Measurements from ENCODE around the gene SEC16A.

SEC16A gene

GRCh38 chr9:136518623-136519022, 35.8 kb upstream of the SEC16A start:
- in situ Hi-C loops (cut with MboI; ENCODE audit: low sequenced_read_pairs) = no loop called here

- in situ Hi-C loops (cut with MboI; ENCODE audit: low sequenced_read_pairs) = no loop called here
Observed at GRCh38 chr9:136517950-136518349, 35.1 kb upstream of the SEC16A start.

- in situ Hi-C loops (cut with MboI; ENCODE audit: low sequenced_read_pairs) = no loop called here
Observed at GRCh38 chr9:136517012-136517743, 34.3 kb upstream of the SEC16A start.

GRCh38 chr9:136516191-136516654, 33.4 kb upstream of the SEC16A start:
- in situ Hi-C loops (cut with MboI; ENCODE audit: low sequenced_read_pairs) = no loop called here

DNA sequence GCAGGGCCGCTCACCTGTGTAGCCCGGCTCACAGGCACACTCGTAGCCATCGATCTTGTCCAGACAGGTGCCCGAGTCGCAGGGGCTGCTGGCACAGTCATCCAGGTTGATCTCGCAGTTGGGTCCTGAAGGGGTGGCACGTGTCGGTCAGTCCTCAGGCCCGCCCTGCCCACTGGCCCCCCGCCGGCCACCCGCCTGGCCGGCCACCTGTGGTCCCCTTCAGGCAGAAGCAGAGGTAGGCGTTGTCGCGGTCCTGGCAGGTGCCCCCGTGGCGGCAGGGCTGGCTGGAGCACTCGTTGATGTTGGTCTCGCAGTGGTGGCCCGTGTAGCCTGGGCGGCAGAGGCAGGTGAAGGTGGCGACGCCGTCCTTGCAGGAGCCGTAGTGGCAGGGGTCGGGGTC, 32.4 kb upstream of the SEC16A start:
- in situ Hi-C loops (cut with MboI; ENCODE audit: low sequenced_read_pairs) = no loop called here

GRCh38 chr9:136514022-136514714, 31.3 kb upstream of the SEC16A start:
- in situ Hi-C loops (cut with MboI; ENCODE audit: low sequenced_read_pairs) = no loop called here

DNA sequence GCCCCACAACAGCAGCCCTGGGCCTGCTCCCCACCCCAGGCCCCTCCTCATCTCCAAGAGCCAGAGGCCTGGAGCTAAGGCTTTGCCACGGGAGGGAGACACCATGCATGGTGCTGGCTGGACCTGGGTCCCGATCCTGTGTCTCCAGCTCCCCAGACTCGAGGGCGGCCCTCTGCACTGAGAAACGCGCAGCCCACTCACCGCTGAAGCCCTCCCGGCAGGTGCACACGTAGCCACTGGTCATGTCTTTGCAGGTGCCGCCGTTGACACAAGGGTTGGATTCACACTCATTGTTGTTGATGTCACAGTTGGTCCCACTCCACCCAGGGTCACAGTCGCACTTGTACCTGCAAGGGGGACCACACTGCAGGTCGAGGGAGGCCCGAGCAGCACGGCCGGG, 30.4 kb upstream of the SEC16A start:
- in situ Hi-C loops (cut with MboI; ENCODE audit: low sequenced_read_pairs) = no loop called here

DNA sequence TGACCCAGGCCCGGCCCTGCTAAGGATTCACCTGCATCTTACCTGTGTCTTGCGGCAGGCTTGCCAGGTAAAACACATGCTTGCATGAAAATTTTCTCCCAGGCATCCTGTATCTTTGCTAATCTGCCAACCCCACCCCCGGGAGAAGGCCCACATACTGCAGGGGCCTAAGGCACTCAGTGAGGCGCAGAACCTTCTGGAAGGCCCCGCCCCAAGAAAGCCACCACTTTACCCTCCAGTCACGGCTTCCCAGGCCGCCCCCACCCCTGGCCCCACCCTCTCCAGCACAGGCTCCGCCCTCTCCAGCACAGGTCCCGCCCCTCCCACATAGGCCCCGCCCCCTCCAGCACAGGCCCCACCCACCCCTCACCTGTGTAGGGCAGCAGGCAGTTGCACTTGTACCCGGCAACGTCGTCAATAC, 29.8 kb upstream of the SEC16A start:
- in situ Hi-C loops (cut with MboI; ENCODE audit: low sequenced_read_pairs) = no loop called here

DNA sequence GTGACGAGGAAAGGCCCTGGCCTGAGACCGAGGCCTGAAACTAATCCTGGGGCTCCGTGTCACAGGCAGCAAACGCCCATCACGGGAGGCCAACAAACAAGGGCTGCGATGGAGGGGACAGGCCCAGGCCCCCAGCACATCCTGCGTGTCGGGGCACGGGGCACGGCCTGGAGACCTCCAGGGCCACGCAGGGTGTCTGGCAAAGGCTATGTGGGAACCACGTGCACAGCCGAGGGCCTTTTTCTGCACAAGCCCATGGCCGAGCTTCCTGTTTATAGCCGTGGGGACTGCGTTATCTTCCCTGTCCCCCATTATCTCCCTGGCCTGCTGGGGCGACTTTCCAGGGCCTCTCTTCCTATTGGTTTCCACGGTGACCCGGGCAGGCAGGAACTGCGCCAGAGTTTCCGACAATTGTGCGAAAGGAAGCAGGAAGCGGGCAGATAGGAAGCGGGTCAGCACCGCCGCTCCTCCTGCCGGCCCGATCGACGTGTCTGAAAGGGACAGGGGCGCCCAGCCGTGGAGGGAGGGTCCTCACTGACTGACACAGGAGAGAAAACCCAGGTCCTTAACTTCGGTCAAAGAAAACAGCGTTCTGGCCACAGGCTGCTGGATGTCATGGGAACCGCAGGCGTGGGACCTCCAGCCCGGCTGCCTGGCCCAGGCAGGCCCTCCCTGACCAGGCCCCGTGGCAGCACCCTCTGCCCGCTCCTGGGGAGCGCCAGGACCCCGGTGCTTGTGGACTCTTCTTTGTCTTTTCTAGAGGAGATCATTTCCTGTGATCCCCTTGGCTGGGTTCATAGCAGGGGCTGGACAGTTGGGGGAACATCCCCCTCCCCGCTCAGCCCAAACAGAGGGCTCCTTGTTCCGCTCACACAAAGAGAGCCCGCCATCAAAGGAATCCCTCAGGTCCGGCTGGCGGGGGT, 29.1 kb upstream of the SEC16A start:
- in situ Hi-C loops (cut with MboI; ENCODE audit: low sequenced_read_pairs) = no loop called here

DNA sequence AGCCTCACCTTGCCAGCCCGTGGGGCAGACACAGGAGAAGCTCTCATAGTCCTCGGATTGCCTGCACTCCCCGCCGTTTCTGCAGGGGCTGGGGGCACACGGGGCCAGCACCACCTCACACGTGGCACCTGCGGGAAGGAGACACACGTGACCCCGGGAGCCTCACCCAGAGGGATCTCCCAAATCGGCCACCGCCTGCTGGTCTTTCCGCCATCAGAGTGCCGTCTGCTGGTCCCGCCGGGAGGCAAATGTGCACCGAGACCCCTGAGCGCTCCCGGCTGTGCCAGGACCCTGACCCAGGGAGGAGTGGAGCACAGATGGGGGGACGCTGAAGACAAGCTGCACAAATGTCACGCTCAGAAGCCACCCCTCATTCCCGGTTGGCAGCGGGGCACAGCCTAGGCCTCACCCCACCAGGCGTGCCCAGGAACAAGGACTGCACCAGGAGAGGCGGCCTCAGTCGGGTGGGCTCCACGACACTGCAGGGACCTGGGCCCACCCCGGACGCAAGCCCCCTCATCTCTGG, 28.4 kb upstream of the SEC16A start:
- in situ Hi-C loops (cut with MboI; ENCODE audit: low sequenced_read_pairs) = no loop called here

DNA sequence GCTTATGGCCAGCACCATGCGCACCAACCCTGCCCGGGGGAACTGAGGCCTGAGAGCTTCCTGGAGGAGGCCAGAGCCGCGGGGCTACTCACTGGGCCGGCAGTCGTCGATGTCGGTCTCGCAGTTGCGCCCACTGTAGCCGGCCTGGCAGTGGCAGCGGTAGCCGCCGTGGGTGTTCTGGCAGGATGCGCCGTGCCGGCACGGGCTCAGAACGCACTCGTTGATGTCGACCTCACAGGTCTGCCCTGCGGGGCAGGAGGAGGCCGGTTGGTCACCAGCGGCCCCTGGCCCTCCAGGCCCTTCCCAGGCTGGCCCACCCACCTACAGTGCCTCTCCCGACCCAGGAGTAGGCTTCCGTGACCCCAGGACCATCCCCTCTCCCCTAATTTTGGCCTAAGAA, 27.7 kb upstream of the SEC16A start:
- in situ Hi-C loops (cut with MboI; ENCODE audit: low sequenced_read_pairs) = no loop called here

- in situ Hi-C loops (cut with MboI; ENCODE audit: low sequenced_read_pairs) = no loop called here
Observed at GRCh38 chr9:136509549-136509948, 26.7 kb upstream of the SEC16A start.

- in situ Hi-C loops (cut with MboI; ENCODE audit: low sequenced_read_pairs) = no loop called here
Observed at GRCh38 chr9:136508729-136509500, 26.1 kb upstream of the SEC16A start.

DNA sequence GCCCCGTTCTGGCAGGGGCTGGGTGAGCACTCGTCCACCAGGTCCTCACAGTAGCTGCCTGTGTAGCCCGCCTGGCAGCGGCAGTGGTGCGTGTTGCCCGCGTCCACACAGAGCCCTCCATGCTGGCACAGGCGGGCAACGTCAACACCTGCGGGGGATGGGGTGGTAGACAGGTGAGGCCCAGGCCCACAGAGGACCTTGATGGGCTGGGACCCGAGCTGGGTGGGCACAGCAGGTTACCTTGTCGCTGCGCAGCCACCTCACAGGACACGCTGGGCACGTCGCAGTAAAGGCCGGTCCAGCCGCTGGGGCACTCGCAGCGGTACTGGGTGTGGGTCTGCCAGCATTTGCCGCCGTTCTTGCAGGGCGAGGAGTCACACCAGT, 25.1 kb upstream of the SEC16A start:
- in situ Hi-C loops (cut with MboI; ENCODE audit: low sequenced_read_pairs) = no loop called here

DNA sequence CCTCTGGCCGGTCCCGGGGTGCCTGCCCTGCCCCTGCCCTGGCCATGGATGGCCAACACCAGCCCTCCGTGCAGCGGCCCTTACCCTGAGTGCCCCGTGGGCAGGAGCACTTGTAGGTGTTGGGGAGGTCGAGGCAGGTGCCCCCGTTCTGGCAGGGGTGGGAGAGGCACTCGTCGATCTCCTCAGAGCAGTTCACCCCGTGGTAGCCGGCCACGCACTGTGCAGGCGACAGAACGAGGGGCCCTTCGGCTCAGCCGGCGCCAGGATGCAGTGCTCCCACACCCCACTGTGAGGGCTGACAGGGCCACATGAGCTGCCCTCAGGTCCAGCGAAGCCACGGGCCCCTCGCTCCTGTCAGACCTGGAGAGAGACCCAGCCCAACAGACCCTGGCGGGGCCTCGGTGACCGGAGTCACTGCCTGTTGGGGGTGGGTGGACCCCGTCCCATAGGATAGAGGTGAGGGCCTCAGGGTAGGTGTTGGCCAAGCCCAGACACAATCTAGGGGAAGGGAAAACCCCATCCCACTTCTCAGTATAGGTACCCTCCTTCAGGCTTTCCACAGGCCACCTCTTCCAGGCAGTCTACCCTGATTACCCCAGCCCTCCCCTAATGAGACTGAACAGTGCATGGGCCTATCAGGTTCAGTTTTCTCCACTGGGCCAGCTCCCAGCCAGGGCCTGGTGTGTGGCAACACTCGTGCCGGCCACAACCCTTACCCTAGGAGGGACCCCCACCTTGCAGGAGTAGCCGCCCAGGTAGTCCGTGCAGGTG, 24.6 kb upstream of the SEC16A start:
- in situ Hi-C loops (cut with MboI; ENCODE audit: low sequenced_read_pairs) = no loop called here

DNA sequence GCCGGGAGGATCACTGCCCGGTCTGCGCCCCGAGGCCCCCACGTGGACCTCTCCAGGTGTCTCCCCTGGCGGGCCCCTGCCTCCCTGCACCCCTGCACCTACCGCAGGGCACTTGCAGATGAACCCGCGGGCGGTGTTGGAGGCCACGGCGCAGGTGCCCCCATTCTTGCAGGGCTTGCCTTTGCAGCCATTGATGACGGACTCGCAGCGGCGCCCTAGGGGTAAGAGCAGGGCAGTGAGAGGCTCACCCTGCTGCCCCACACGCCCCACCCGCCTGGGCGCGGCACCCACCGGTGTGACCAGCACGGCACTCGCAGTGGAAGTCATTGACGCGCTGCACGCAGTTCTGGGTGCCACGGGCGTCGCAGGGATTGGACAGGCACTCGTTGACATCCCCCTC, 23.6 kb upstream of the SEC16A start:
- in situ Hi-C loops (cut with MboI; ENCODE audit: low sequenced_read_pairs) = no loop called here

- in situ Hi-C loops (cut with MboI; ENCODE audit: low sequenced_read_pairs) = no loop called here
Observed at GRCh38 chr9:136505406-136506403, 22.9 kb upstream of the SEC16A start.

GRCh38 chr9:136504512-136505348, 21.9 kb upstream of the SEC16A start:
- in situ Hi-C loops (cut with MboI; ENCODE audit: low sequenced_read_pairs) = no loop called here
